Measurements from ENCODE around the gene FNIP2.

FNIP2 gene

GRCh38 chr4:158777423-158778155 is 8.8 kb downstream of the FNIP2 start:
- Histone ChIP-seq H3K27me3 (ENCODE audit: control insufficient read depth, insufficient read depth, low read length) (no peaks in the 10 kb centered on the region), H3K27ac (no peak overlapping the region), H3K9ac (no peak overlapping the region), H3K36me3 (ENCODE audit: control insufficient read depth, insufficient read depth, low read length) (no peaks in the 10 kb centered on the region), H3K9me3 (ENCODE audit: control insufficient read depth, low read length) (no peaks in the 10 kb centered on the region), H2AFZ (no peak overlapping the region), H3K4me3 (ENCODE audit: low read depth, low read length) (no peak overlapping the region), H3K4me2 (ENCODE audit: low read length) (no peak overlapping the region), H3K79me2 (peaks cover 11% of the 10 kb centered on the region), H3K4me1 (peaks cover 6% of the 10 kb centered on the region)
- no peak for TF ChIP-seq CTCF (IDR thresholded peaks at IDR 0.05)

- H2AFZ ChIP-seq: no peak overlapping the region
- H3K27ac ChIP-seq: no peak overlapping the region
- no peaks in the 10 kb centered on the region for H3K27me3 ChIP-seq (ENCODE audit: control insufficient read depth, insufficient read depth, low read length)
- H3K9ac ChIP-seq: no peak overlapping the region
- H3K4me2 ChIP-seq (ENCODE audit: low read length): no peak overlapping the region
- no peaks in the 10 kb centered on the region for H3K9me3 ChIP-seq (ENCODE audit: control insufficient read depth, low read length)
- H3K4me3 ChIP-seq (ENCODE audit: low read depth, low read length): no peak overlapping the region
- TF ChIP-seq CTCF (IDR thresholded peaks at IDR 0.05): no peak
- no peaks in the 10 kb centered on the region for H3K36me3 ChIP-seq (ENCODE audit: control insufficient read depth, insufficient read depth, low read length)
- peaks cover 11% of the 10 kb centered on the region for H3K79me2 ChIP-seq
- H3K4me1 ChIP-seq: peaks cover 11% of the 10 kb centered on the region
Observed at GRCh38 chr4:158778156-158778711, 9.4 kb downstream of the FNIP2 start.

GRCh38 chr4:158778712-158779111 is 9.9 kb downstream of the FNIP2 start:
- Histone ChIP-seq H3K4me2 (ENCODE audit: low read length) (no peak overlapping the region), H3K36me3 (ENCODE audit: control insufficient read depth, insufficient read depth, low read length) (no peaks in the 10 kb centered on the region), H2AFZ (no peak overlapping the region), H3K4me1 (peaks cover 12% of the 10 kb centered on the region), H3K27ac (no peak overlapping the region), H3K4me3 (ENCODE audit: low read depth, low read length) (no peak overlapping the region), H3K9ac (no peak overlapping the region), H3K27me3 (ENCODE audit: control insufficient read depth, insufficient read depth, low read length) (no peaks in the 10 kb centered on the region), H3K79me2 (peaks cover 11% of the 10 kb centered on the region), H3K9me3 (ENCODE audit: control insufficient read depth, low read length) (no peaks in the 10 kb centered on the region)
- TF ChIP-seq CTCF (IDR thresholded peaks at IDR 0.05): no peak

GRCh38 chr4:158781963-158782362 is 13.1 kb downstream of the FNIP2 start:
- peaks cover 9% of the 10 kb centered on the region for H3K79me2 ChIP-seq
- no peak overlapping the region for H2AFZ ChIP-seq
- no peaks in the 10 kb centered on the region for H3K36me3 ChIP-seq (ENCODE audit: control insufficient read depth, insufficient read depth, low read length)
- H3K9me3 ChIP-seq (ENCODE audit: control insufficient read depth, low read length): no peaks in the 10 kb centered on the region
- H3K27me3 ChIP-seq (ENCODE audit: control insufficient read depth, insufficient read depth, low read length): no peaks in the 10 kb centered on the region
- H3K4me2 ChIP-seq (ENCODE audit: low read length): no peak overlapping the region
- H3K4me3 ChIP-seq (ENCODE audit: low read depth, low read length): no peak overlapping the region
- H3K27ac ChIP-seq: no peak overlapping the region
- TF ChIP-seq CTCF (IDR thresholded peaks at IDR 0.05): no peak
- no peak overlapping the region for H3K9ac ChIP-seq
- peaks cover 16% of the 10 kb centered on the region for H3K4me1 ChIP-seq

Measured in parathyroid adenoma (tissue), 2 donors.